GM18498 (cell line): ENCODE data around the gene CTNNA3.
A peak's percentile ranks its signal among the peaks of the same experiment; 100 is the strongest.

Experiments used
- ATAC-seq: cut with Tn5 transposase; IDR thresholded peaks from one replicate; pipeline ENCODE4 v1.9.1; 2021; ENCODE audit warnings: mild to moderate bottlenecking, moderate library complexity; ENCODE audit not compliant: unreplicated experiment

The CTNNA3 gene

DNA sequence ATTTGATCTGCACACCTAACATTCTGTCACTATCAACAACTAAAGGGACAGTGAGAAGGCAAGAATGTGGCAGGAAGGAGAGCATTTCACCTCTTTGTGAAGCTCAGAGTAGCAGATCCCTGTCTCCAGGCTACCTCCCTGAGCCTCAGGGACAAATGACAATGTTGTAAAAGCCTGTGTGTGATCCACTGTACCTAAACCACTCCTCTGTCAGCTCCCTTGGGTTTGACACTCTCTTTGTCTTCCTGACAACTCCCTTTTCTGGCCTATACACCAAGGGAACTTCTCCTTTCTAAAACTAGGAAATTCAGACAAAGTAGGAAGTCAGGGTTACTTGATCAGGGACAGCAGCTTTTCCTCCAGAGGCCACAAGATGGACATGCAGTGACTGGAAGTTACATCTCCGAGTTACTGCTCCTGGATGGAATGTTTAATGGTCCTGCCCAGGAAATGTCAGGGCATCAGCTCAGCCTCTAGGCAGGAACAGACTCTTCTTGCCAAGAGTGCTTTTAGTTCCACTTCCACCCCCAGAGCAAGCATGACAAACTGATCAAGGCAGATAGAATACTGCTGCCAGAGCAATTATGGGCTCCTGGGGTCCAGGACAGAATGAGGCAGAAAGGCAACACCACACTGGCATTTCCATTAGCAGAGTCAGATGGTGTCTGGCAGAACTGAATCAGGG, 1784.7 kb downstream of the CTNNA3 start:
- ATAC-seq, result no peak

DNA sequence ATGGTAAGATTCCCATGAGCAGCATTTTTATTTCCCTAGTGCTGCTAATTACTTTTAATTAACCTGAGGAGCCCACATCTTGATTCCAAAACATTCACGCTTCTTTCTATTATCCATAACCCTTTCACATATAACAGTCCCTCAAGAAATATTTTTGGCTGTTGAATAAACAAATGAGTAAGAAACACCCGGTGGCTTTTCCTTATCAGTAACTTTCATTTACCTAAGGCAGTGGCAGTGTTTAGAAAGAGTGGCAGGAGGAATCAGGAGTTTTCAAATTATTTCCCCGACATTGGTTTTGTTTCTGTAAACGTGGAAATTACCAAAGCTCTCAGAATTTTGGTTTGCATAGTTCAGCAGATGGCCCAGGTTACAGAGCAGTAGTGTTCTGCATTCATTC, 1785.8 kb downstream of the CTNNA3 start:
- no peak for ATAC-seq

DNA sequence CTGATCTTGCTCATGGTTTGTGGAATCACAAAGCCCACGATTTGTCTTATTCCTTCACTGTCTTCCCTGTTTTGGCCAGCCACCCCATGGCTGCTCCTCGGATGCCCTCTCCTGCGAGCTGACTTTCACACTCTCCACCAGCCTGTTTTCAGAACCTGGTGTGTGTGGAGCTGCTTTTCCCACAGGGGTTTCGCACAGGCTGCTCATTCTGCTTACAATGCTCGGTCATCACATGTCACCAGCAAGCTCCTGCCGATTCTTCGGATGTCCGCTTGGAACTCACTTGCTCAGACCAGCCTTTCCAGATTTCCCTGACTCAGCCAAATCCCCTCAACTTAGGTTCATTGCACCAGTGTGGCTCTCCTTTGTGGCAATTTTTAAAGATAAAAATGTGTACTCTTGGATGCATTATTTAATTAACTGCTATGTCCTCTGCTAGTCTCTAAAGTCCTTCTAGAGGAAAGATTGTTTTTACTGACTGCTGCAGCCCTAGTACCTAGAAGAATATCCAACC, 1788.7 kb downstream of the CTNNA3 start:
- no peak for ATAC-seq

DNA sequence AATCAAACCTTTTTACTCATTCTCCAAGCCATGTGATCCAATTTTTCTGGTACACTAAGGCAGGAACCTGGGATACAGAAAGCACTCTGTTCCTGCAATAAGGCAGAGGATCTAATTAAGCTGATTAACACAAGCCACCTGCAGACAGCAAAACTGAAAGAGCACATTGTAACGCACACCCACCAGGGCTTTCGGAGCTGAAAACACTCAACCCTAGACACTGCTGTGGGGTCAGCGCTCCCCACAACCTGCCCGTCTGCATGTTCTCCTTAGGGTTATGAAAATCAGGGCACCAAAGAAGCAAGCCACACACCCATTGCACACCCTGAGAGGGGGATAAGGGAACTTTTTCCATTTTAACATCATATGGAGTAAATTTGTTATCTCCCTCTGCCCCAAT, 1792.4 kb downstream of the CTNNA3 start:
- no peak for ATAC-seq

DNA sequence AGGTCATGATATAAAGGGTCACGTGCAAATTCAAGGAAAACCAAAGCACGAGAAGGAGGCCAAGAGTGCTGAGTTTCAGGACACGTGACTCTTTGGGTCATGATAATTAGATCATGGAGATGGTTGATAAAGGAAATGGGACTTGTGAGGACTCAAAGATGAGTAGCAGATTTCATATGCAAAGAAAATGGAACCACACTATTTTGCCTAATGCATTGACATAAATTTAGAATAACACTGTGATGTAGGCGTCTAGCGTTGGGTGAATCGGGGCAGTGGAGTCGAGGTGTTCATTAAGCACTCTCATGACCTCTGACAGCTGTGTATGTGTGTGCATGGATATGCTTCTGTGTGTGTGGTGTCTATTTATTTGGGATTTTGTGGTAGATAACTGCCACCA, 1795.7 kb downstream of the CTNNA3 start:
- no peak for ATAC-seq

DNA sequence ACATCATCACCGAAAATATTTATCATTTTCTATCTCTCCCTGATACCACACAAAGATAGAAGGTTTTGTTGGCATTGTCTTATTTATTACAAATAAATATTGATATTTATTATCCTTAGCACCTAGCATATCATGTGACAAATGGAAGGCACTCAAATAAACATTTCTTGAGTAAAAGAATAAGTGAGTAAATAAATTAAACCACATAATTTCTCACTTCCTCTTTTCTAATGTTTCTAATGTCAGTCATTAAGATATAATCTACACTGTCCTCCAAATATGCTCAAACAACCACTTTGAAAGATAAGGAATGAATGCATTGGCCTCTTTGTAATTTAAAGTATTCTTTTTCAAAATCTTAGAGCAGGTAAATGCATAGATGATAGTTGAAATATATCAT, 1797.9 kb downstream of the CTNNA3 start:
- ATAC-seq, result no peak

DNA sequence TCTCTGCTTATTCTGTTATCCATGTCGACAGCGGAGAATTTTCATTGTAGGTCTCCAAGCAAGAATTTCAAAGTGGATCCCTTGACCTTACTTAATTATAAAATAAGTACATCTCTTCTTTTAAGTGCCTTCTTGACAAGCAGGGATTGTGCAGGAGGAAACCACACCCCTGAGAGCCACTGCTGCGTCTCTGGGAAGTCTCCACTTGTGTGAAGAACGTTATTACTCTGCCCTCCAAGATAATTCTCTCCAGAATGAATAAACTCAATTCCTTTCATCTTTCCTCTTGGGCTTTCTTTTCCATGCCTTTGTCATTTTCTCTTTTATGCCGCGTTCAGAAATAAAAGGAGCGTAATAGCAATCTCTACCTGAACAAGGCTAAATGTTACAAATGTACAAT, 1801.0 kb downstream of the CTNNA3 start:
- no peak for ATAC-seq

DNA sequence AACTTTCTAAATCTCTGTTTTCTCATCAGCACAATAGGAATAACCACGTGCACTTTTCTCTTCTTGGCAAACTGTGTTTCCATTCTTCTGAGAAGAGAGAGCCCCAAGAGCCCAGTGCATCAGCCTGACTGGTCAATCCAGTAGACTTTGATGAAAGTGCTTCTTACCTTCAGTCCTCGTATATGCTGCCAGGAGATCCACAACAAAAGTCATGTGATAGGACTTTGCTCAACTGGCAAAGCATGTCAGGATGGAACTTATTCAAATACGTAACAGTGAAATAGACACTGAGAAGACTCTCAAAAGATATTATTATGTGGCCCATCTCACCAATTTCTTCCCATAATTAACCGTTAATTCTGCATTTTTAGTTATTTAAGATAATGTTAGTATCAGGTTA, 1801.6 kb downstream of the CTNNA3 start:
- ATAC-seq, result no peak

DNA sequence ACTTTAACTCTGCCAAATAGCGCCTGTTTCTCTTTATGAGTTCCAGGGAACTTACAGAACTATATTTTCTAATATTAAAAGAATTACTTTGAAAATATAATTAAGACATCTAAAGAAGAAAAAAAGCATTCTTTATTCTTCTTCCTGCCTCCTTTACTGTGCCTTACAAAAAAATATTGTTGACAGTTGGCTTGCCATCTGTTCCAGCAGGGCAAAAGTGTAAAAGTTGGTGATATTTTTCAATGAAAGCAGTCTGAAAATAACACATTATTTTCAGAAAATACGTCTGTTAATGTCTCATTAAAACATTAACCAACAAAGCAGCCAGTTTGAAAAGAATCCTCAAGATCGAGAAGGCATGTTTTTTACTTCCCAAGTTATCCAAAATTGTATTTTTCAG, 1802.3 kb downstream of the CTNNA3 start:
- no peak for ATAC-seq

DNA sequence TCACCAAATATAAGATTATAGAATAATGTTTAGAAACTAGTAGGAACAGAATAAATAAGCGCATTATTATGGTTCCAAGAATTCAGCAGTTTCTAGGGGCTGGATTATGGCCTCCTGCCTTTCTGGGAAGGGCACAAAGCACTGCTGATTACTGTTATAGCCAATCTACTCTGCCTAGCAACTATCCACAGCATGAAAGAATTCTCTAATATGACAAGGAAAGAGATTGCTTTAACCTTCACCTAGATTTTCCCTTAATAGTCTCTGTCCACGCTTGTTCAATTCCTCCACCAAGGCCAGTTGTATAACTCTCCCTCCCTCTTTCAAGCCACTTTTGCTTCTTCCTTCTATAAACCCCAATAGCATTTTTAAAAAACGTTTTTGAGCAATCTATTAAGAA, 1803.7 kb downstream of the CTNNA3 start:
- ATAC-seq, result no peak

DNA sequence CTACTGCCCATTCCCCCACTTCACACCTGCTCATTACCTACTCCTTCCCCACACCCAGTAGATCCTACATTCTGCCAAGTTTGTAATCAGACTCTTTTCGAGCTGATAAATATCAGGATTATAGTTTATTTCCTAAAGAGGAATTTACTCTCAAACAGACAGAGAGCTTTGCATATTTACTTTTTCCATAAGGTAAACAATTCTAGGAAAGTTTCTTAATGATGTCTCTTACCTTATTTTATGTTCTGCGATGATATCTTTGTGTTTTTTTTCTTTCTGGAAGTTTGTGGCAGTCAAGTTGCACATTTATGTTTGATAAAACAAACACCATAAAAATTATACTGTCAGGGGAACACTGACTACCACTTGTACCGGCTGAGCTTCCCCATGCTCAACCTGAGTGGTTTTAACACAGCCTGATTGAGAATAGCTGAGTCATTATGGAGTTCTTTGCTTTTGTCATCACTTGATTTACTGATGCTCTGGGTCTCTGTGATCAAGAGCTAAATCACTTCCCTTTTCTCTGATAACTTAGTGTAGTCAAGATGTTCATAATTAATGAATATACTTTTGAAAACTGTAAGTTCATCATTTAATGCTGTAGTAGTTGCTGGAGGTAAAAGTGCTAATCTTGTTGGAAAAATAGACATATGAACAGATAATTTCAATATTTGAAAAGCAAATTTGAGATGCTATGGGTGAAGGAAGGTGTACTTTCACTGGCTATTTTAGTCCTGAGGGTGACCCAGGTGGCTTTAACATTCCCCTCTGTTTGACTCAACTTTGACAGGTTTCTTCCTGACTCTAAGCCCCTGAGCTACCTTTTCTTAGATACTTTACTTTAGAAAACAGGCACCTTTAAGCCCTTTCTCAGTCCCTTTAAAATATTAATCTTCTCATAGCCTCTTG, 1804.7 kb downstream of the CTNNA3 start:
- peak; percentile 85 for ATAC-seq

DNA sequence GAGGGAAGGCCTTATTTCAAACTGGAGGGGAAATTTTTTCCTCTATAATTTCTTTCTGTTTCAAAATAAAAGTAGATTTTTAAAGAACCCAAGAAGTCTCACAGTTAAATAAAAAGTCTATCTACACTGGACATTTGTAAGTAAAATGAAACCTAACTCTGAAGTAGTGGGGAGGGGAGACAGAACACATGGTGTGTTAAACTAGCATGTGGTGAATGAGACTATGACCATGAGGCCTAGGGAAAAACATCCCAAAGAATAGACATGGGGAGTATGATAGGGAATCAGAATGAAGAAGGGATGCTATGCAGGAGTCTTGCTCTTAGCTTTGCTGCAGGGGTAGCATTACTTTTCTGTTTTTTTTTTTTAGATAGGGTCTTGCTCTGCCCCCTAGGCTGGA, 1831.5 kb downstream of the CTNNA3 start:
- ATAC-seq, result no peak

DNA sequence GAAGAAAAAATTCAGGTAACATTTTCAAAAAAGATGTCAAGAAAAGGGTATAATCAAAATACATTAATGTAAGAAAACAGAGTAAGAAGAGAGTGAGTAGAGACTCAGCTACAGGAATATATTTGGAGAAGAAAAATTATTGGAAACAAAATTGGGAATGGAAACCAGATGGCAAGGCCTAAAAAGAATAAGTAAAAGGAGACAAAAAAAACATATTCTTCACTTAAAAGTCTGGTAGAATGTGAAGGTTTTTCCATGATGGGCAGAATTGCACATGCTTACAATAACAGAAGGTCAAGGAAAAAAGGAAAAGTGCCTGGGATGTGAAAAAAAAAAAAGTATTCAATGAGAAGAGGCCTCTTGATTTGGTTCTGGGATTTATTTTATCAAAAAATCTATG, 1832.0 kb downstream of the CTNNA3 start:
- no peak for ATAC-seq
